GM18867 (cell line): ENCODE measurements around the gene EML6.
"Not testable (repeated sequence)": the region's sequence is repeated elsewhere in the genome, so short reads cannot be mapped to it uniquely, and the experiment has no call there.

Experiments used
- ATAC-seq: cut with Tn5 transposase; IDR thresholded peaks from one replicate; pipeline ENCODE4 v1.9.1; 2021; ENCODE audit warnings: mild to moderate bottlenecking, moderate library complexity; ENCODE audit not compliant: unreplicated experiment

Gene EML6

DNA sequence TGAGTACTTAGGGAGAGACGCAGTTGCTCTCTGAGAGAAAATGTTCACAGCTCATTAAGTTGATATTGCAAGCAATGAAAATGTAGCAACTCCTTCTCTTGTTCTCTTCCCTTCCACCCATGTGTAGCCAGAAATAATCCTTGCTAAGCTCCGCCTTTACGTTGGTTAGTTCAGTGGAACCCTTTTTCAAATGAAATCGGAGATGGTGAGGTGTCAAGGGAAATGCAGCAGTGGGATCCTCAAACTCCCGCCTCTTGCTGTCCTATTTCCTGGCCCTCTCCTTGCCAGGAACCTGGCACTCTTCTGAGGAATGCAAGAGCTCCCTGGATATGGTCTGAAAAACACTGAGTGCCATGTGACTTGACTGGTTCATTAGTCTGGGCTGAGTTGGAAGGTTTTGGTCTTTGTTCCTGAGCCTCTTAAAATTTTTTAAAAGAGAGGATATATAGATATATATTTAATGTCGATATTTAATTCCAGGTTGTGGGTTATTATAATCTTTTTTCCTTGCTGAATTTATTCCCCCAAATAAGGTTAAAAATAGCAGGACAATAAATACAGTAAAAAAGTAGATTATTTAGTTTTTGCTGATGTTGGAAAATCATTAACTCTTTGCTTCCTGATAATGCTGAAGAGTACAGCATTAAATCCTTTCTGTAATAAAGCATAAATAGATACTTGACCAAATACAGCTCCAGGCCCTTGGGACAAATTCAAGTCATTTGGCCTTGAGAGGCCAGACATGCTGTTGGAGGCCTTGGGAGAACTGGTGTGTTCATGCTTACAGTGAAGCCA is 116.2 kb downstream of the EML6 start:
- ATAC-seq = no peak

DNA sequence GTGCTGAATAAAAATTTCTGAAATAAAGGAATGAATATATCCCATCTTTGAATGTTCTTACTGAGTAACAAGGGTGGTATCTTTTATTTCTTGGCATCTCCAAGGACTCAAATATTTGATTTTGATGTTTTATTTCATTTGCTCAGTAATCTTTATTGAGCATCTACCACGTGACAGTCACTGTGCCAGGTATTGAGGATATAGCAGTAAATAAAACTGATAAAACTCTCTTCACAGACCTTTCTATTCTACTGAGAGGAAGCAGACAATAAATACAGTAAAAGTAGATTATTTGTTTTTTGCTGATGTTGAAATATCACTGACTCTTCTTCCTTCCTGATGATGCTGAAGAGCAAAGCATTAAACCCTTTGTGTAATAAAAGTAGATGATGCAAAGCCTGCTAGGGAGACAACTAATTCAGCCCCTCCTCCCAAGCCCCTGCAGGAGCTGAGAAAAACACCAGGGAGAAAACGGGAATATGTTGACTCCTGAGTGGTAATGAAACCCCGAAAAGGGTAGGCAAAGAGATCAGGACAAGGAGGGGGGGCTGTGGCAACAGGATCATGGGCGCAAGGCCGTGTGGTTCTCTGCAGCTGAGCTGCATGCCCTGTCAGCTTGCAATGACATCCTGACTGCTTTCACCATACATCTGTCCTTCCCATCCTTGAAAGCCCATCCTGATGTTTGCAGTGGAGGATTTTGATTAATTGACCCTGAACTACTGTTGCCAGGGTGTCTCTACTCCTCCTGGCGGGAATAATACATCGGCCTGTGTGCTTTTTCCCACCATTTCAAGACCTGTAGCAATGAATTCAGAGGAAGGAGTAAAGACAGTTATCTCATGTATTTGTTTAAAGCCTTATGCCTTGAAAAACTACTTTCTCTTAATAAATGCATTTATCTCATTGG is 117.4 kb downstream of the EML6 start:
- no peak for ATAC-seq

DNA sequence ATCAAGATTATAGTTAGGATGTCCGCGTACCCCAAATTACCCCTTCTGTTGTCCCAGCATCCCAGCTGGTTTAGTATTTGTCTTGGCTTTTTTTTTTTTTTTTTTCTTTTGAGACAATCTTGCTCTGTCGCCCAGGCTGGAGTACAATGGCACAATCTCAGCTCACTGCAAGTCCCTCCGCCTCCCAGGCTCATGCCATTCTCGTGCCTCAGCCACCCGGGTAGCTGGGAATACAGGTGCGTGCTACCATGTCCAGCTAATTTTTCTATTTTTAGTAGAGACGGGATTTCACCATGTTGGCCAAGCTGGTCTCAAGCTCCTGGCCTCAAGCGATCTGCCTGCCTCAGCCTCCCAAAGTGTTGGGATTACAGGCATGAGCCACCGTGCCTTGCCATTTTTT is 118.0 kb downstream of the EML6 start:
- not testable (repeated sequence) for ATAC-seq

DNA sequence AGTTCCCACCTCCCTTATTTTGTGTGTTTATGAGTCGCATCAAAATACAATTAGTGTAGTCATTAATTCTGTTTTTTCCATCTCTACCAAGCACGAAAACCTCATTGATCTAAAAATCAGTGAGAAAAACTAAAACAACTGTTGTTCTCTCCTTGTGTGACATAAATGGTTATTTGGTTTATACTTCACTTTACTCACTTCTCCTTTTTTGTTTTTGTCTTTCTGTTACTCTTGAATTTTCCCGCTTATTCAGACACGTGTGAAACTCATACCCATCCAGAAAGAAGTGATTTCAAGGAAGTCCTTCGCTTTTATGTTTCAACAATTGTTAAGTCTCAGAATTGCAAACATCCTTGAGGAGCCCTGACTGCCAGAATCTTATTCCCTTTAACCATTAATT is 121.6 kb downstream of the EML6 start:
- peak; percentile 30 for ATAC-seq

DNA sequence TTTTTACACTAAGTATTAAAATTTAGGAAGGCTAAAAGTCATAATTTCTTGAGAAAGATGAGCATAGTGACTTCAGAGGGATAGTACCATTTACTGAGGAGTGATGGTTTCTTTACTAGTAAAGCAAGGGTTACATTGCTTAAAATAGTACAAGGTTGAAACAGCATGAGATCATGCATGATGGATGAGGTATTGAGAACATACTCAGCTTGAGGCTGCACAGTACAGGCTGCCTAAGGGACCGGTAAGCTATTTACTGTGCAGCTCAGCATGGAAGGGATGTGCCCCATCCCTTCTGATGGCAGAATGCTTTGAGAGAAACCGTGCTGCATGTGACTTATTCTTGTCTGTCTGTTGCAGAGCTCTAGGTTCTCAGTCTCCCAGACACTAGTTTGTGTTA is 122.1 kb downstream of the EML6 start:
- ATAC-seq = peak; percentile 58

GRCh38 chr2:54850171-54851122 is 127.0 kb downstream of the EML6 start:
- ATAC-seq = no peak

GRCh38 chr2:54853616-54854310 is 130.3 kb downstream of the EML6 start:
- no peak for ATAC-seq

DNA sequence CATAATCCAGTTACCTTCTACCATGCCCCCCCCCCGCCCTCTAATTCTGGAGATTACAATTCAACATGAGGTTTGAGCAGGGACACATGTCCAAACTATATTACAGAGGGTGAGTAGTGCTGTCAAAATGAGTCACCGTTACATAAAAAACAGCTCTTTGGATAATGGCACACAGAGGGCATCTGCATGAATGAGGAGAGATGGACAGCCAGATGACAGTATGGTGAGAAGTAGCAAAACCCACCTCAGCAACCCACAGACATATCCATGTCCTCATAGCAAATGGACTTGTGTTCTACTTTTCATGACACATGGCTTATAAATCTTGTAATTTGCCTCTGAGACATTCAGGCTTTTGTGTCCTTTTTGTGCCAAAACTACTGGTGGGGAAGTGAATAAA is 132.0 kb downstream of the EML6 start:
- no peak for ATAC-seq

DNA sequence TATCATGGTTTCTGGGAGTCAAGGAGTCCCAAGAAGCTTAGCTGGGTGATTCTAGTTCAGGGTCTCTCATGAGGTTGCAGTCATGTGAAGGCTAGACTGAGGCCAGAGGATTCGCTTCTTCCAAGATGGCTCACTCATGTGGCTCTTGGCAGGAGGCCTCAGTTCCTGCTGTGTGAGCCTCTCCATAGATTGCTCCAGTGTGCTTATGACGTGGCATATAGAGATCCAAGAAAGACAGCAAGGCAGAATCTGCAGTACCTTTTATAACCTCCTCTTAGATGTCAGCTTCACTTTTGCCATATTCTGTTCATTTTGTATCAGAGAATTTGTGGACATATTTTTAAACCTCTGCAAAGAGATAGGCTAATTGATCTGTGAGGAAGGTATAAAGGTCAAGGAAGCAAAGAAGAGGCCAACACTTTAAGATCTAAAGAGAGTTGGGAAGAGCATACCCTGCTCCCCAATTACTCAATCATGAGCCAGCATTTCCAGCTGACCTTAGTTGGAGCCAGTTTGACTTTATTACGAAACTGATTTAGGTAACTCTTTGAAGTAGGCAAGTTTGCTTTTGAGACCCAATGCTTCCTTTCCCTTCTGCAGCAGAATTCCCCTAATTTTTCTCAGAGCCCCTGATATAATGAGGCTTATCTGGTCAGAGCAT is 134.7 kb downstream of the EML6 start:
- ATAC-seq = no peak

DNA sequence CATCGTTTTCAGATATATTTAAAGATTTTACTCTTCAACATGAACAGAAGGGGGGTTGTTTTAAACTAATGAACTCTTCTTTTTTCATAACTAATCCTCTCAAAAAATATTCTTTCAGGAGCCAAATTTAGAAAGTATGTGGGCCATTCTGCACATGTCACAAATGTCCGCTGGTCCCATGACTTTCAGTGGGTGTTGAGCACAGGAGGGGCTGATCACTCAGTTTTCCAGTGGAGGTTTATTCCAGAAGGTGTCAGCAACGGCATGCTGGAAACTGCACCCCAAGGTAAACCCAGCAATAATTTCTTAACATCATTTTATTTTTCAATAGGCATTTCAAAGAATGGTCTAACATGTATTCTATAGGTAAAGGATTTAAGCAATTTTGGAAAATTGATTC is 136.0 kb downstream of the EML6 start:
- ATAC-seq = no peak

GRCh38 chr2:54859997-54860701 is 136.7 kb downstream of the EML6 start:
- ATAC-seq = no peak

GRCh38 chr2:54862229-54862628 is 138.8 kb downstream of the EML6 start:
- ATAC-seq = no peak

GRCh38 chr2:54862742-54863141 is 139.3 kb downstream of the EML6 start:
- ATAC-seq = no peak

DNA sequence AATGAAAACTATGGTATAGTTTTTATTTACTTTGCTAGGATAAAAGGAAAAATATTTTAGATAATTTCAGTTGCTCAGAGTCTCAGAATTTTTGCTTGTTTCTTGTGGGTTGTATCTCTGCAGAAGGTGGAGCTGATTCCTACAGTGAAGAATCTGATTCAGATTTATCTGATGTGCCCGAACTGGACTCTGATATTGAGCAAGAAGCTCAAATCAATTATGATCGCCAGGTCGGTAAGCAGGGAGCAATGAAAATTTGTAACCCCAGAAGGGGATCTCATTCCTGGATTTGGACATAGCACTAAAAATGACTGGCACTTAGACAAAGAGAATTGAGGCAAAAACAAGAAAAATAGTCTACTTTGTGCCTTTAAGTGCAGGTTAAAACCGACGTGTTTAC is 140.2 kb downstream of the EML6 start:
- ATAC-seq = no peak

GRCh38 chr2:54864096-54864495 is 140.6 kb downstream of the EML6 start:
- no peak for ATAC-seq

- no peak for ATAC-seq
Observed at GRCh38 chr2:54864727-54865126, 141.3 kb downstream of the EML6 start.

DNA sequence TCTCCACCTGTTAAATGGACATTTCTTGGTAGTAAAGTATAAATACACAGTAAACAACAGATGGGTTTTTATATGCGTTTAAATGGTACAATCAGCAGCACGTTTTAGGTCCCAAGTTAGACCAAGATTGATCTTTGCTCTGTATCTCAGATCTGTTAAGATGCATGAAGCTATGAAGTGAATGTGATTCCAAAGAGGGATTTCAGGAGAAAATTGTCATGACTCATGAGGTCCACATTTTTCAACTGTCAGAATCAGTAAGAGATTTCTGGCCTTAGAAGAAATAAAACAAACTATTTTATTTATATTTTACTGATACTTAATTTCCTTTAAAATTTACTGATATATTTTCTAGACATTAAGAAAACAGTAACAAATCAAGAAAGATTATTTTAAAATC is 142.7 kb downstream of the EML6 start:
- ATAC-seq = no peak

- ATAC-seq = peak; percentile 92
Observed at GRCh38 chr2:54866868-54867267, 143.4 kb downstream of the EML6 start.

GRCh38 chr2:54867457-54867856 is 144.0 kb downstream of the EML6 start:
- ATAC-seq = peak; percentile 39
